Mesothelial cell of epicardium (in vitro differentiated cells): ENCODE data around the gene DTNB. TPM values are rescaled to one million over a fixed set of nuclear protein-coding genes. Genes with fewer than 3 reads are reported as not detected.

Experiments used
- DNase-seq, 2 experiments: peaks; one replicate each; pipeline ENCODE4 v3.0.0; 2021; ENCODE audit warnings: low spot score in 2 of 2; ENCODE audit not compliant: unreplicated experiment in 2 of 2
- H3K27ac Mint-ChIP-seq: 2 replicates; pipeline ENCODE4 v1.8.0; 2021; ENCODE audit warnings: mixed read lengths
- H3K27me3 Mint-ChIP-seq: 2 replicates; pipeline ENCODE4 v1.8.0; 2021; ENCODE audit warnings: low read depth, mixed read lengths
- H3K36me3 Mint-ChIP-seq: 2 replicates; pipeline ENCODE4 v1.8.0; 2021; ENCODE audit warnings: mixed read lengths
- H3K4me1 Mint-ChIP-seq: 2 replicates; pipeline ENCODE4 v1.8.0; 2021; ENCODE audit warnings: mixed read lengths
- H3K4me3 Mint-ChIP-seq: 2 replicates; pipeline ENCODE4 v1.8.0; 2021; ENCODE audit warnings: mild to moderate bottlenecking, moderate library complexity, mixed read lengths
- H3K9me3 Mint-ChIP-seq: 2 replicates; pipeline ENCODE4 v1.8.0; 2021; ENCODE audit warnings: mixed read lengths
- total RNA-seq: library from RNA; stranded (reverse); gene quantifications from 3 replicates; pipeline ENCODE4 v1.2.1, GENCODE V29; 2021
- TF ChIP-seq, protein P1 (sequence below): fragments of 200-600 bp; sonication (generic); IDR thresholded peaks from one replicate; pipeline ENCODE4 v1.5.0; 2021; ENCODE audit warnings: antibody characterized with exemption; ENCODE audit not compliant: unreplicated experiment

The DTNB gene
- total RNA-seq, 1 donor from 2014 or later: 36.3 TPM

GRCh38 chr2:25491966-25492532 is 181.3 kb downstream of the DTNB start:
- Mint-ChIP-seq H3K9me3 (no peaks in the 10 kb centered on the region), H3K4me3 (no peak overlapping the region), H3K27ac (peak overlapping the region; percentile 4), H3K4me1 (peaks cover 16% of the 10 kb centered on the region), H3K36me3 (peaks cover 3% of the 10 kb centered on the region), H3K27me3 (no peaks in the 10 kb centered on the region)
- TF ChIP-seq, protein P1, sequence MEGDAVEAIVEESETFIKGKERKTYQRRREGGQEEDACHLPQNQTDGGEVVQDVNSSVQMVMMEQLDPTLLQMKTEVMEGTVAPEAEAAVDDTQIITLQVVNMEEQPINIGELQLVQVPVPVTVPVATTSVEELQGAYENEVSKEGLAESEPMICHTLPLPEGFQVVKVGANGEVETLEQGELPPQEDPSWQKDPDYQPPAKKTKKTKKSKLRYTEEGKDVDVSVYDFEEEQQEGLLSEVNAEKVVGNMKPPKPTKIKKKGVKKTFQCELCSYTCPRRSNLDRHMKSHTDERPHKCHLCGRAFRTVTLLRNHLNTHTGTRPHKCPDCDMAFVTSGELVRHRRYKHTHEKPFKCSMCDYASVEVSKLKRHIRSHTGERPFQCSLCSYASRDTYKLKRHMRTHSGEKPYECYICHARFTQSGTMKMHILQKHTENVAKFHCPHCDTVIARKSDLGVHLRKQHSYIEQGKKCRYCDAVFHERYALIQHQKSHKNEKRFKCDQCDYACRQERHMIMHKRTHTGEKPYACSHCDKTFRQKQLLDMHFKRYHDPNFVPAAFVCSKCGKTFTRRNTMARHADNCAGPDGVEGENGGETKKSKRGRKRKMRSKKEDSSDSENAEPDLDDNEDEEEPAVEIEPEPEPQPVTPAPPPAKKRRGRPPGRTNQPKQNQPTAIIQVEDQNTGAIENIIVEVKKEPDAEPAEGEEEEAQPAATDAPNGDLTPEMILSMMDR: no peak
- no peak for DNase-seq

GRCh38 chr2:25491003-25491696 is 182.2 kb downstream of the DTNB start:
- no peaks in the 10 kb centered on the region for H3K9me3 Mint-ChIP-seq
- no peak overlapping the region for H3K4me3 Mint-ChIP-seq
- no peaks in the 10 kb centered on the region for H3K27me3 Mint-ChIP-seq
- H3K27ac Mint-ChIP-seq: peak overlapping the region; percentile 4
- H3K36me3 Mint-ChIP-seq: peaks cover 4% of the 10 kb centered on the region
- H3K4me1 Mint-ChIP-seq: peaks cover 14% of the 10 kb centered on the region
- no peak for DNase-seq
- TF ChIP-seq, protein P1: no peak

GRCh38 chr2:25490217-25490616 is 183.2 kb downstream of the DTNB start:
- no peak overlapping the region for H3K27ac Mint-ChIP-seq
- TF ChIP-seq, protein P1: no peak
- no peaks in the 10 kb centered on the region for H3K9me3 Mint-ChIP-seq
- DNase-seq: no peak
- H3K4me3 Mint-ChIP-seq: no peak overlapping the region
- H3K4me1 Mint-ChIP-seq: peaks cover 14% of the 10 kb centered on the region
- H3K36me3 Mint-ChIP-seq: peaks cover 4% of the 10 kb centered on the region
- no peaks in the 10 kb centered on the region for H3K27me3 Mint-ChIP-seq

- Mint-ChIP-seq H3K9me3 (no peaks in the 10 kb centered on the region), H3K27me3 (no peaks in the 10 kb centered on the region), H3K27ac (no peak overlapping the region), H3K36me3 (peaks cover 4% of the 10 kb centered on the region), H3K4me3 (no peak overlapping the region), H3K4me1 (peaks cover 16% of the 10 kb centered on the region)
- TF ChIP-seq, protein P1: no peak
- DNase-seq: no peak
Measured at GRCh38 chr2:25489631-25490030, 183.7 kb downstream of the DTNB start.

- no peaks in the 10 kb centered on the region for H3K27me3 Mint-ChIP-seq
- peaks cover 48% of the 10 kb centered on the region for H3K4me1 Mint-ChIP-seq
- no peak for DNase-seq
- TF ChIP-seq, protein P1: no peak
- peaks cover 4% of the 10 kb centered on the region for H3K36me3 Mint-ChIP-seq
- no peak overlapping the region for H3K27ac Mint-ChIP-seq
- H3K4me3 Mint-ChIP-seq: no peak overlapping the region
- no peaks in the 10 kb centered on the region for H3K9me3 Mint-ChIP-seq
Measured at GRCh38 chr2:25483607-25484266, 189.6 kb downstream of the DTNB start.
